Caco-2 (cell line): Measurements from ENCODE around the gene ZNF174. TPM values are rescaled to one million over a fixed set of nuclear protein-coding genes. Genes with fewer than 3 reads are reported as not detected.
A peak's percentile ranks its signal among the peaks of the same experiment; 100 is the strongest.

Experiments
- BruUV-seq: library from RNA; stranded (reverse); fragments of 400-500 nt; replicated peaks from 2 replicates; lab custom pipeline; 2021; lab: Mats Ljungman, UMichigan
- CTCF ChIA-PET: fragments of 300-600 bp; sonication (Branson Sonifier 250); formaldehyde crosslinking; loops from one replicate; lab custom pipeline; 2022; ENCODE audit warnings: antibody characterized with exemption; lab: Charles Lee
- POLR2A ChIA-PET: fragments of 300-600 bp; sonication (Branson Sonifier 250); formaldehyde crosslinking; loops from one replicate; lab custom pipeline; 2022; ENCODE audit warnings: antibody characterized with exemption; lab: Charles Lee
- DNase-seq, 2 experiments: peaks; one replicate each; pipeline versions ENCODE4 v3.0.0 to v3.0.0-alpha.2; 2020 to 2022
- H3K27me3 ChIP-seq: replicated peaks from 2 replicates; pipeline ENCODE4 v1.6.0; 2011; ENCODE audit warnings: low read length; ENCODE audit not compliant: control insufficient read depth, insufficient read depth
- H3K36me3 ChIP-seq: 2 replicates; pipeline ENCODE4 v1.5.1; 2011; ENCODE audit warnings: low read length; ENCODE audit not compliant: control insufficient read depth, insufficient read depth
- H3K4me1 ChIP-seq: fragments of 250-450 bp; sonication (Bioruptor Pico); 2 replicates; pipeline ENCODE4 v1.5.1; 2020; ENCODE audit warnings: mild to moderate bottlenecking
- H3K4me3 ChIP-seq: 2 replicates; pipeline ENCODE4 v1.5.1; 2011; ENCODE audit warnings: low read depth, mild to moderate bottlenecking, control low read depth, low read length
- H3K9me3 ChIP-seq: fragments of 250-450 bp; sonication (Bioruptor Pico); 2 replicates; pipeline ENCODE4 v1.5.1; 2020; ENCODE audit warnings: mild to moderate bottlenecking, moderate library complexity
- H3K27ac Mint-ChIP-seq: one replicate; pipeline ENCODE4 v1.8.0; 2022; ENCODE audit warnings: mixed read lengths; ENCODE audit not compliant: unreplicated experiment
- H3K27me3 Mint-ChIP-seq: one replicate; pipeline ENCODE4 v1.8.0; 2022; ENCODE audit warnings: mixed read lengths; ENCODE audit not compliant: insufficient read depth, unreplicated experiment
- H3K36me3 Mint-ChIP-seq: one replicate; pipeline ENCODE4 v1.8.0; 2022; ENCODE audit warnings: mild to moderate bottlenecking, mixed read lengths; ENCODE audit not compliant: insufficient read depth, unreplicated experiment
- H3K4me1 Mint-ChIP-seq: one replicate; pipeline ENCODE4 v1.8.0; 2022; ENCODE audit warnings: low read depth, mixed read lengths; ENCODE audit not compliant: unreplicated experiment
- H3K4me3 Mint-ChIP-seq: one replicate; pipeline ENCODE4 v1.8.0; 2022; ENCODE audit warnings: mild to moderate bottlenecking, moderate library complexity, mixed read lengths; ENCODE audit not compliant: unreplicated experiment
- H3K9me3 Mint-ChIP-seq: one replicate; pipeline ENCODE4 v1.8.0; 2022; ENCODE audit warnings: mixed read lengths; ENCODE audit not compliant: unreplicated experiment
- CTCF ChIP-seq, 2 experiments: fragments of 200-600 bp in 1 of 2; IDR thresholded peaks; 1 replicate in 1 of 2; 2 replicates in 1 of 2; pipeline versions ENCODE4 v1.5.1 to v1.8.0; 2011 to 2022; ENCODE audit warnings: antibody characterized with exemption in 1 of 2, control low read depth in 1 of 2, inconsistent platforms in 1 of 2, low read depth in 1 of 2, low read length in 1 of 2, mild to moderate bottlenecking in 1 of 2, moderate library complexity in 1 of 2; ENCODE audit not compliant: insufficient read depth in 1 of 2, severe bottlenecking in 1 of 2, unreplicated experiment in 1 of 2
- intact Hi-C: fragments of 100-400 bp; cut with micrococcal nuclease; formaldehyde crosslinking; loops from one replicate; pipeline ENCODE4 v1.10.0; 2022; ENCODE audit not compliant: unreplicated experiment
- total RNA-seq: library from RNA; stranded (reverse); gene quantifications from 2 replicates; pipeline ENCODE4 v1.2.3, GENCODE V29; 2022

ZNF174 gene
- total RNA-seq, 1 experiment from 2014 or later, result 11.9 TPM

- TF ChIP-seq CTCF (IDR thresholded peaks at IDR 0.05; ENCODE audit: insufficient read depth in 1 of 2, low read depth in 1 of 2, low read length in 1 of 2, severe bottlenecking in 1 of 2, unreplicated experiment in 1 of 2), result no peak
- Mint-ChIP-seq H3K4me1 (no peaks in the 10 kb centered on the region), H3K27me3 (peaks cover 5% of the 10 kb centered on the region), H3K9me3 (no peaks in the 10 kb centered on the region), H3K36me3 (no peaks in the 10 kb centered on the region), H3K27ac (no peak overlapping the region), H3K4me3 (no peak overlapping the region)
- Histone ChIP-seq H3K9me3 (no peaks in the 10 kb centered on the region), H3K4me3 (no peak overlapping the region), H3K4me1 (no peaks in the 10 kb centered on the region), H3K36me3 (no peaks in the 10 kb centered on the region), H3K27me3 (no peaks in the 10 kb centered on the region)
- ChIA-PET POLR2A (no interaction called here), CTCF (no interaction called here)
- intact Hi-C loops, result no loop called here
- DNase-seq, result no peak
- BruUV-seq, result no TSS peak
Observed at GRCh38 chr16:3358871-3359270, 42.1 kb upstream of the ZNF174 start.

- Mint-ChIP-seq H3K27me3 (no peaks in the 10 kb centered on the region), H3K4me1 (no peaks in the 10 kb centered on the region), H3K27ac (no peak overlapping the region), H3K36me3 (no peaks in the 10 kb centered on the region), H3K9me3 (no peaks in the 10 kb centered on the region), H3K4me3 (no peak overlapping the region)
- no TSS peak for BruUV-seq
- Histone ChIP-seq H3K27me3 (no peaks in the 10 kb centered on the region), H3K36me3 (no peaks in the 10 kb centered on the region), H3K4me3 (no peak overlapping the region), H3K9me3 (no peaks in the 10 kb centered on the region), H3K4me1 (no peaks in the 10 kb centered on the region)
- POLR2A ChIA-PET, result no interaction called here
- no peak for TF ChIP-seq CTCF (IDR thresholded peaks at IDR 0.05; ENCODE audit: insufficient read depth in 1 of 2, low read depth in 1 of 2, low read length in 1 of 2, severe bottlenecking in 1 of 2, unreplicated experiment in 1 of 2)
- intact Hi-C loops, result no loop called here
- CTCF ChIA-PET, result no interaction called here
- DNase-seq, result no peak
Observed at GRCh38 chr16:3362931-3363330, 38.1 kb upstream of the ZNF174 start.

- H3K4me1 ChIP-seq, result no peaks in the 10 kb centered on the region
- Mint-ChIP-seq H3K36me3 (no peaks in the 10 kb centered on the region), H3K9me3 (no peaks in the 10 kb centered on the region), H3K27ac (no peak overlapping the region), H3K4me1 (no peaks in the 10 kb centered on the region), H3K27me3 (no peaks in the 10 kb centered on the region), H3K4me3 (no peak overlapping the region)
- no TSS peak for BruUV-seq
- CTCF ChIA-PET, result no interaction called here
- POLR2A ChIA-PET, result no interaction called here
- peak in 1 of 2 experiments; percentile 15 for TF ChIP-seq CTCF (IDR thresholded peaks at IDR 0.05; ENCODE audit: insufficient read depth in 1 of 2, low read depth in 1 of 2, low read length in 1 of 2, severe bottlenecking in 1 of 2, unreplicated experiment in 1 of 2)
- H3K9me3 ChIP-seq, result no peaks in the 10 kb centered on the region
- intact Hi-C loops, result no loop called here
- H3K36me3 ChIP-seq, result no peaks in the 10 kb centered on the region
- H3K27me3 ChIP-seq, result no peaks in the 10 kb centered on the region
- H3K4me3 ChIP-seq, result no peak overlapping the region
- DNase-seq, result peak; percentile 41 to 47
Observed at GRCh38 chr16:3363793-3364192, 37.2 kb upstream of the ZNF174 start.
